ENCODE measurements around the gene ADIPOR2. TPM values are rescaled to one million over a fixed set of nuclear protein-coding genes. Genes with fewer than 3 reads are reported as not detected.

The ADIPOR2 gene
- 39.8 TPM for total RNA-seq

GRCh38 chr12:1690578-1691122 lies at the start of gene ADIPOR2:
ADIPOR2 (plus strand) TSS chr12:1691070; CDS start chr12:1754344, 63,274 bp downstream.

GRCh38 chr12:1820191-1820895 lies 129.5 kb downstream of the ADIPOR2 start, which contains the start of gene LRTM2:
LRTM2 (plus strand) TSS chr12:1820565; CDS start chr12:1828149, 7,584 bp downstream.

Small RNAs within 50 kb of the gene (small RNA-seq; reads per million reads assigned to genes)
- not detected for gene MIR3649 (ENCODE audit: low replicate concordance)

Other genes with a start within 250 kb of the ADIPOR2 start
- 23.8 TPM for gene FBXL14, start 96.5 kb upstream of the ADIPOR2 start, total RNA-seq
- gene WNT5B, start 61.8 kb upstream of the ADIPOR2 start, total RNA-seq = 29.1 TPM
- gene LRTM2, start 129.5 kb downstream of the ADIPOR2 start, total RNA-seq = 8.1 TPM
- gene CACNA2D4, start 227.6 kb downstream of the ADIPOR2 start, total RNA-seq = 0.31 TPM

All from parietal lobe (tissue), 2 donors.